NB4 (cell line): Measurements from ENCODE around the gene KCNN4.

Experiments used
- DNase-seq: peaks from one replicate; pipeline ENCODE4 v3.0.0; 2010; ENCODE audit warnings: low read depth
- H3K4me3 ChIP-seq: one replicate; pipeline ENCODE4 v1.5.1; 2011; ENCODE audit warnings: mild to moderate bottlenecking, low read depth, low read length, moderate library complexity
- CTCF ChIP-seq: IDR thresholded peaks from one replicate; pipeline ENCODE4 v1.5.1; 2012; ENCODE audit warnings: low read depth, low read length
- MAX ChIP-seq: IDR thresholded peaks from 2 replicates; pipeline ENCODE4 v1.6.1; 2011; ENCODE audit warnings: low read depth, low read length
- MYC ChIP-seq: IDR thresholded peaks from 2 replicates; pipeline ENCODE4 v1.6.1; 2011; ENCODE audit warnings: low read depth, low read length
- POLR2A ChIP-seq: IDR thresholded peaks from 2 replicates; pipeline ENCODE4 v1.6.1; 2011; ENCODE audit warnings: mild to moderate bottlenecking; ENCODE audit not compliant: insufficient read length; ENCODE audit errors: extremely low read depth

The KCNN4 gene

GRCh38 chr19:43741075-43741825 lies 39.5 kb downstream of the KCNN4 start:
- TF ChIP-seq POLR2A (no peak), CTCF (no peak), MAX (no peak), MYC (no peak)

DNA sequence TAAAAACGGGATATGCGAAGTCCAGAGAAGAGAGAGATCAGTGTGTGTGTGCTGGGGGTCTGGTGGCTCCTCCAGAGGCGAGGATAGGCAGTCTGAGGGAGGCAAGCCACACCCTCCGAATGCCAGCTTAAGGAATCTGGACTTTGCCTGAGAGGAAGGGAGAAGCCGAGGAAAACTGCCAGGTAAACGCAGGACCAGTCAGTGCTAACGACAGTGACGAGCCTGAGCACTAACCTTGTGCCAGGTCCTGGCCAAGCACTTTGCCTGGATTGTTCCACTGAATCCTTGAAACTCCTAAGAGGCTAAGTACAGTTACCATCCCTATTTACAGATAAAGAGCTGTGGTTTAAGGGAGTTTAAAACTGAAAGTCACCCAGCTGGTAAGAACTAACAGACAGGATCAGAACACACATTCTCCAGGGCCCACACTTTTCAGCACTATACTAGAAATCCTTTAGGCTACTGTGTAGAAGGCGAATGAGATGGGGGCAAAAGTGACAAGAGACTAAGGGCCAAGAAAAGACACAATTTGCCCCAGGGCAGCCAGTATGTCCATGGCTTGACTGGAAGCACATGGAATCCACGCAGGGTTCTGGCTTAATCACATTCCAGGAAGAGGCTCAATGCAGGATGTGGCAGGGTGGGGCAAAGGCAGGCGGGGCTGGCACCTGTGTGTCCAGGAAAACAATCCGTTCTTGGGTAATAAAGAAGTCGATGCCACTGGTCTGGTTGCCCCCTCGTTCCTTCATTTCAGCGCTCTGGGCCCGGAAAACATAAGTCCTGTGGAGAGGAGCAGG lies 41.1 kb downstream of the KCNN4 start:
- no peak overlapping the region for H3K4me3 ChIP-seq
- no peak for TF ChIP-seq CTCF
- TF ChIP-seq POLR2A, result no peak
- TF ChIP-seq MAX, result no peak
- no peak for DNase-seq

More at GRCh38 chr19:43741075-43741825, 39.5 kb downstream of the KCNN4 start:
- no peak overlapping the region for H3K4me3 ChIP-seq
- no peak for DNase-seq

GRCh38 chr19:43738780-43739211 lies 42.0 kb downstream of the KCNN4 start:
- H3K4me3 ChIP-seq, result no peak overlapping the region
- TF ChIP-seq POLR2A, result no peak
- TF ChIP-seq MYC, result no peak
- DNase-seq, result no peak

DNA sequence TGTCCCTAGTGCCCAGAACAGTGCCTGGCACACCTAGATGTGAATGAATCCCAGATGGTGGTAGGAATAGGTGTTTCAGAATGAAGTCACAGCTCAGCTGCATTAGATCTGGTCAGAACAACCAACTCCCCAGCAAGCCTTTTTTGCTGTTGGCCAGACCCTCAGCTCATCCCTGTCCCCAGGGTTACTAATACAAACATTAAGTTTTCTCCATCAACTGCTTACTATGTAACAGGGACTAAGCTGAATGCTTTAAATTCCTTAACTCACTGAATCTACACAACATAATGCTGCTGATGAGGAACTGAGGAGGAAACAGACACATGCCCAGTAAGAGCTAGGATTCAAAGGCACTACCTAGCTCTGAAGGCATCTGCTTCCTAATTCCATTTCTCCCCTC lies 44.8 kb downstream of the KCNN4 start:
- no peak for TF ChIP-seq POLR2A
- TF ChIP-seq MAX, result no peak
- no peak for TF ChIP-seq CTCF
- TF ChIP-seq MYC, result no peak

GRCh38 chr19:43735013-43735412 lies 45.8 kb downstream of the KCNN4 start:
- TF ChIP-seq MAX (no peak), POLR2A (no peak), MYC (no peak), CTCF (no peak)
- H3K4me3 ChIP-seq, result no peak overlapping the region
- DNase-seq, result no peak

More for the DNA sequence above, 44.8 kb downstream of the KCNN4 start:
- no peak for DNase-seq
- H3K4me3 ChIP-seq, result no peak overlapping the region

DNA sequence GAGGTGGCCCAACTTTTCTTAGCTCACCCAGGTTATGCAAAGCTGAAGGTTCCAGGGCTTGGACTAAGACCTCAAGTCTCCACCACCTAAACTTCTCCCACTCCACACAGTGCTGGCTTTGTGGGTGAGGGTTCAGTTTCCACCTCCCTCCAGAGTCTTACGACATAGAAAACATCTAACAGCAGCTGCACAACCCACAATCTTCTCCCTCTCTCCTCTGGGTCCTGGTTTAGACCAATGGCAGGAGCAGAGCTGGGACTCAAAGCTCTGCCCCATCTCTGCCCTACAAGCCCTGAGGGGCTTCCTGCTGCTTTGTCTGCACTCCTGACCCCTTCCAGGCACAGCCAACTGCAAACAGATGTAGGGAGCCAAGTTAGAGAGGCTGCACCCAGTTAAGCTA lies 48.9 kb downstream of the KCNN4 start:
- TF ChIP-seq MAX (no peak), MYC (no peak), CTCF (no peak), POLR2A (no peak)
- peak; percentile 58 for DNase-seq
- H3K4me3 ChIP-seq, result no peak overlapping the region
